H9 (cell line): ENCODE data around the gene BACH2. TPM values are rescaled to one million over a fixed set of nuclear protein-coding genes. Genes with fewer than 3 reads are reported as not detected.

Experiments
- DNase-seq: peaks from one replicate; pipeline ENCODE4 v3.0.0-alpha.2; 2017
- H2AFZ ChIP-seq: one replicate; pipeline ENCODE4 v1.6.1; 2013; ENCODE audit warnings: mild to moderate bottlenecking, low read length, control low read depth, moderate library complexity
- H2AK5ac ChIP-seq: 2 replicates; pipeline ENCODE4 v1.6.1; 2013; ENCODE audit warnings: low read length, control low read depth, mixed read lengths; ENCODE audit not compliant: insufficient read length
- H2BK120ac ChIP-seq: one replicate; pipeline ENCODE4 v1.6.1; 2013; ENCODE audit warnings: low read depth, mild to moderate bottlenecking, low read length, control low read depth, inconsistent platforms; ENCODE audit not compliant: poor library complexity, severe bottlenecking
- H2BK12ac ChIP-seq: 2 replicates; pipeline ENCODE4 v1.6.1; 2013; ENCODE audit warnings: low read length, control low read depth, mixed read lengths, low read depth; ENCODE audit not compliant: insufficient read length
- H2BK15ac ChIP-seq: 2 replicates; pipeline ENCODE4 v1.6.1; 2013; ENCODE audit warnings: low read depth, low read length, control low read depth
- H2BK20ac ChIP-seq: one replicate; pipeline ENCODE4 v1.6.1; 2013; ENCODE audit warnings: low read depth, mild to moderate bottlenecking, low read length, control low read depth, inconsistent platforms; ENCODE audit not compliant: poor library complexity, severe bottlenecking
- H2BK5ac ChIP-seq: 2 replicates; pipeline ENCODE4 v1.6.1; 2013; ENCODE audit warnings: low read length, control low read depth, mixed read lengths; ENCODE audit not compliant: insufficient read length
- H3K14ac ChIP-seq: 2 replicates; pipeline ENCODE4 v1.6.1; 2013; ENCODE audit warnings: low read length, control low read depth; ENCODE audit not compliant: insufficient read depth
- H3K18ac ChIP-seq: 2 replicates; pipeline ENCODE4 v1.6.1; 2013; ENCODE audit warnings: low read depth, mild to moderate bottlenecking, mixed read lengths, low read length, control low read depth; ENCODE audit not compliant: insufficient read length
- H3K23ac ChIP-seq: 2 replicates; pipeline ENCODE4 v1.6.1; 2013; ENCODE audit warnings: low read length, control low read depth, mixed read lengths, low read depth; ENCODE audit not compliant: insufficient read length
- H3K23me2 ChIP-seq: 2 replicates; pipeline ENCODE4 v1.6.1; 2013; ENCODE audit warnings: low read depth, mild to moderate bottlenecking, mixed read lengths, low read length, control low read depth; ENCODE audit not compliant: insufficient read length, poor library complexity, severe bottlenecking
- H3K27ac ChIP-seq: 2 replicates; pipeline ENCODE4 v1.5.1; 2013; ENCODE audit warnings: low read length, control low read depth, mixed read lengths, low read depth; ENCODE audit not compliant: insufficient read length
- H3K27me3 ChIP-seq: 2 replicates; pipeline ENCODE4 v1.6.1; 2013; ENCODE audit warnings: low read length, control low read depth, inconsistent platforms; ENCODE audit not compliant: insufficient read depth
- H3K4ac ChIP-seq: 2 replicates; pipeline ENCODE4 v1.6.1; 2013; ENCODE audit warnings: low read depth, mild to moderate bottlenecking, control low read depth, inconsistent platforms, low read length, moderate library complexity
- H3K4me1 ChIP-seq: 2 replicates; pipeline ENCODE4 v1.6.1; 2013; ENCODE audit warnings: low read length, control low read depth, inconsistent platforms; ENCODE audit not compliant: insufficient read depth
- H3K4me2 ChIP-seq: 2 replicates; pipeline ENCODE4 v1.6.1; 2013; ENCODE audit warnings: low read length, control low read depth, mixed read lengths; ENCODE audit not compliant: insufficient read length, insufficient read depth
- H3K56ac ChIP-seq: 2 replicates; pipeline ENCODE4 v1.6.1; 2013; ENCODE audit warnings: low read depth, mild to moderate bottlenecking, mixed read lengths, low read length, control low read depth; ENCODE audit not compliant: insufficient read length
- H3K79me1 ChIP-seq: 2 replicates; pipeline ENCODE4 v1.6.1; 2013; ENCODE audit warnings: low read depth, mild to moderate bottlenecking, moderate library complexity, low read length, control low read depth, inconsistent platforms; ENCODE audit not compliant: insufficient read depth, poor library complexity, severe bottlenecking
- H3K79me2 ChIP-seq: 2 replicates; pipeline ENCODE4 v1.6.1; 2013; ENCODE audit warnings: low read length, control low read depth, inconsistent platforms; ENCODE audit not compliant: insufficient read depth
- H3K9ac ChIP-seq: 2 replicates; pipeline ENCODE4 v1.6.1; 2013; ENCODE audit warnings: low read length, control low read depth, mixed read lengths; ENCODE audit not compliant: insufficient read length; ENCODE audit errors: extremely low read depth
- H3K9me3 ChIP-seq: one replicate; pipeline ENCODE4 v1.6.1; 2013; ENCODE audit warnings: low read depth, low read length, inconsistent platforms; ENCODE audit not compliant: control insufficient read depth
- H3T11ph ChIP-seq: one replicate; pipeline ENCODE4 v1.6.1; 2013; ENCODE audit warnings: mild to moderate bottlenecking, low read length, control low read depth, inconsistent platforms
- H4K20me1 ChIP-seq: one replicate; pipeline ENCODE4 v1.6.1; 2013; ENCODE audit not compliant: control insufficient read depth, insufficient read length, insufficient read depth
- H4K5ac ChIP-seq: 2 replicates; pipeline ENCODE4 v1.6.1; 2013; ENCODE audit warnings: low read depth, mild to moderate bottlenecking, mixed read lengths, low read length, control low read depth; ENCODE audit not compliant: insufficient read length
- H4K8ac ChIP-seq: replicated peaks from 2 replicates; pipeline ENCODE4 v1.6.1; 2013; ENCODE audit warnings: low read length, control low read depth, mixed read lengths, low read depth; ENCODE audit not compliant: insufficient read length
- H4K91ac ChIP-seq: 2 replicates; pipeline ENCODE4 v1.6.1; 2013; ENCODE audit warnings: low read depth, mild to moderate bottlenecking, moderate library complexity, mixed read lengths, low read length, control low read depth; ENCODE audit not compliant: insufficient read length
- H3K27ac Mint-ChIP-seq, 3 experiments: 2 replicates in 2 of 3; 3 replicates in 1 of 3; pipeline ENCODE4 v1.8.0; 2020 to 2021; ENCODE audit warnings: mixed read lengths in 3 of 3, mild to moderate bottlenecking in 1 of 3, moderate library complexity in 1 of 3
- H3K27me3 Mint-ChIP-seq: 2 replicates; pipeline ENCODE4 v1.8.0; 2021; ENCODE audit warnings: low read depth, mild to moderate bottlenecking, moderate library complexity, mixed read lengths
- H3K36me3 Mint-ChIP-seq, 3 experiments: 2 replicates in 2 of 3; 3 replicates in 1 of 3; pipeline ENCODE4 v1.8.0; 2020 to 2021; ENCODE audit warnings: low read depth in 3 of 3, mixed read lengths in 3 of 3; ENCODE audit not compliant: insufficient read depth in 1 of 3
- H3K4me1 Mint-ChIP-seq, 2 experiments: 2 replicates each; pipeline ENCODE4 v1.8.0; 2020; ENCODE audit warnings: mixed read lengths in 2 of 2
- H3K4me3 Mint-ChIP-seq, 2 experiments: 2 replicates in 1 of 2; 3 replicates in 1 of 2; pipeline ENCODE4 v1.8.0; 2020 to 2021; ENCODE audit warnings: mild to moderate bottlenecking in 2 of 2, mixed read lengths in 2 of 2, moderate library complexity in 1 of 2
- H3K9me3 Mint-ChIP-seq, 2 experiments: 2 replicates in 1 of 2; 3 replicates in 1 of 2; pipeline ENCODE4 v1.8.0; 2020; ENCODE audit warnings: mild to moderate bottlenecking in 2 of 2, mixed read lengths in 2 of 2, moderate library complexity in 1 of 2
- WGBS: extraction: QIAGEN DNeasy Blood & Tissue Kit; methylation state at CpG from one replicate; pipeline ENCODE4 v1.1.7; 2013; ENCODE audit warnings: missing lambda C conversion rate, low lambda C conversion rate, mixed read lengths; ENCODE audit not compliant: insufficient read length; ENCODE audit errors: extremely low coverage; 5-methylcytosine and 5-hydroxymethylcytosine counted together
- total RNA-seq: library from RNA; stranded (reverse); gene quantifications from 2 replicates; pipeline ENCODE4 v1.2.1, GENCODE V29; 2021
- TF ChIP-seq, protein P1 (sequence below): fragments of 200-600 bp; sonication (generic); conservative IDR thresholded peaks from 3 replicates; pipeline ENCODE4 v1.8.0; 2021; ENCODE audit warnings: antibody characterized with exemption, mild to moderate bottlenecking

BACH2 gene
- total RNA-seq, 1 experiment from 2014 or later = 2.0 TPM

DNA sequence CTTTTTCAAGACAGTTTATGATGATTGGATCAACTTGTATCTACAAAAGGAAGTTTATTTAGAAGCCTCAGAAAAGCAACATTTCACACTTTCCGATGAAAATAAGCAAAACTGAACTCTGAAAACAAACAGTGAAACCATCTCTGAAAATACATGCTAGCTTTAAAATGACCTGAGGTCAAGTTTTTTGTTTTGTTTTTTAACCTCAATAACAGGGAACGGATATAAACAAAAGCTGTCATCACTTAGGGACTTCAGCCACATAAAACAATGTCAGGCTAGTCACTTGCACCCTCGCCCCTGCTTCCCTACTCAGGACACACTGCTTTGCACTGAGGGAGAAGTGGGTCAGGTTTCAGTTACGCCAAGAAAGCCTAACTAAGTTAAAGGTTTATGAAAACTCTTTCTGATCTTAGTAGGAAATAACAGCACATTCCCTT lies 11.6 kb downstream of the BACH2 start:
- Mint-ChIP-seq H3K4me1 (peaks cover 40 to 46% of the 10 kb centered on the region in 2 experiments), H3K4me3 (0 out of 5 replicates have a peak overlapping the region, but pooled peaks of 1 of the 2 experiments have one; percentile 45), H3K36me3 (peaks cover 0 to 3% (median 0%) of the 10 kb centered on the region in 3 experiments; a peak in 1 of 7 replicates), H3K9me3 (no peaks in the 10 kb centered on the region), H3K27ac (no peak overlapping the region; a peak in 1 of 7 replicates), H3K27me3 (peaks cover 4% of the 10 kb centered on the region)
- no peaks in the 10 kb centered on the region for H3K79me1 ChIP-seq
- no peak overlapping the region for H3K18ac ChIP-seq
- H4K5ac ChIP-seq = no peak overlapping the region
- no peak overlapping the region for H2BK5ac ChIP-seq
- H2BK15ac ChIP-seq = no peak overlapping the region
- no peak overlapping the region for H2AFZ ChIP-seq
- no peak overlapping the region for H3K56ac ChIP-seq
- no peak overlapping the region for H2AK5ac ChIP-seq
- H3K23ac ChIP-seq = no peak overlapping the region
- no peaks in the 10 kb centered on the region for H4K20me1 ChIP-seq
- H2BK12ac ChIP-seq = no peak overlapping the region
- H3K9me3 ChIP-seq = no peaks in the 10 kb centered on the region
- no peak overlapping the region for H3T11ph ChIP-seq
- no peak overlapping the region for H2BK120ac ChIP-seq
- H3K4ac ChIP-seq = no peak overlapping the region
- H3K27me3 ChIP-seq = no peaks in the 10 kb centered on the region
- H3K27ac ChIP-seq = no peak overlapping the region
- no peak overlapping the region for H3K14ac ChIP-seq
- no peak overlapping the region for H4K8ac ChIP-seq
- H2BK20ac ChIP-seq = no peak overlapping the region
- WGBS = no CpG with 5 or more reads among the region's 4 CpGs
- no peaks in the 10 kb centered on the region for H3K23me2 ChIP-seq
- TF ChIP-seq, protein P1, sequence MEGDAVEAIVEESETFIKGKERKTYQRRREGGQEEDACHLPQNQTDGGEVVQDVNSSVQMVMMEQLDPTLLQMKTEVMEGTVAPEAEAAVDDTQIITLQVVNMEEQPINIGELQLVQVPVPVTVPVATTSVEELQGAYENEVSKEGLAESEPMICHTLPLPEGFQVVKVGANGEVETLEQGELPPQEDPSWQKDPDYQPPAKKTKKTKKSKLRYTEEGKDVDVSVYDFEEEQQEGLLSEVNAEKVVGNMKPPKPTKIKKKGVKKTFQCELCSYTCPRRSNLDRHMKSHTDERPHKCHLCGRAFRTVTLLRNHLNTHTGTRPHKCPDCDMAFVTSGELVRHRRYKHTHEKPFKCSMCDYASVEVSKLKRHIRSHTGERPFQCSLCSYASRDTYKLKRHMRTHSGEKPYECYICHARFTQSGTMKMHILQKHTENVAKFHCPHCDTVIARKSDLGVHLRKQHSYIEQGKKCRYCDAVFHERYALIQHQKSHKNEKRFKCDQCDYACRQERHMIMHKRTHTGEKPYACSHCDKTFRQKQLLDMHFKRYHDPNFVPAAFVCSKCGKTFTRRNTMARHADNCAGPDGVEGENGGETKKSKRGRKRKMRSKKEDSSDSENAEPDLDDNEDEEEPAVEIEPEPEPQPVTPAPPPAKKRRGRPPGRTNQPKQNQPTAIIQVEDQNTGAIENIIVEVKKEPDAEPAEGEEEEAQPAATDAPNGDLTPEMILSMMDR = no peak
- H3K9ac ChIP-seq = no peak overlapping the region
- no peak overlapping the region for H3K4me2 ChIP-seq
- no peak for DNase-seq
- no peak overlapping the region for H4K91ac ChIP-seq
- H3K79me2 ChIP-seq = no peaks in the 10 kb centered on the region
- H3K4me1 ChIP-seq = peaks cover 4% of the 10 kb centered on the region; the same call in 1 of the 2 replicates
